Measurements from ENCODE around the gene MYLK. TPM values are rescaled to one million over a fixed set of nuclear protein-coding genes. Genes with fewer than 3 reads are reported as not detected.

MYLK gene
- polyA plus RNA-seq, 1 donor (not counting 4 experiments of a cell fraction or from before 2014, with no cell fraction given), result 7.8 TPM

- Histone ChIP-seq H3K4me3 (ENCODE audit: control insufficient read depth in 2 of 3, extremely low read depth in 1 of 3, insufficient read depth in 2 of 3, low read depth in 1 of 3, low read length in 3 of 3) (no peak overlapping the region), H3K4me1 (ENCODE audit: control insufficient read depth, extremely low read depth, insufficient read depth, low read length) (no peaks in the 10 kb centered on the region), H3K27ac (ENCODE audit: control insufficient read depth, insufficient read depth, low read length) (no peak overlapping the region), H4K20me1 (ENCODE audit: control insufficient read depth, extremely low read depth, insufficient read depth, low read length) (no peaks in the 10 kb centered on the region), H3K9me1 (ENCODE audit: control insufficient read depth, extremely low read depth, insufficient read depth, low read length) (no peaks in the 10 kb centered on the region), H2AFZ (ENCODE audit: control insufficient read depth, low read length) (no peak overlapping the region), H3K79me2 (ENCODE audit: control insufficient read depth, insufficient read depth, low read length) (no peaks in the 10 kb centered on the region), H3K9me3 (ENCODE audit: control insufficient read depth, low read depth, low read length) (no peaks in the 10 kb centered on the region), H3K36me3 (ENCODE audit: control insufficient read depth in 2 of 2, extremely low read depth in 1 of 2, insufficient read depth in 2 of 2, low read length in 2 of 2) (no peaks in the 10 kb centered on the region), H3K27me3 (ENCODE audit: control insufficient read depth, extremely low read depth, insufficient read depth, low read length) (peaks cover 22% of the 10 kb centered on the region), H3K9ac (ENCODE audit: control insufficient read depth, extremely low read depth, insufficient read depth, low read length) (no peak overlapping the region), H3K4me2 (ENCODE audit: control insufficient read depth, extremely low read depth, insufficient read depth, low read depth, low read length) (no peak overlapping the region)
- TF ChIP-seq CTCF (optimal IDR thresholded peaks at IDR 0.05 in 1 of 3, IDR thresholded peaks at IDR 0.05 in 1 of 3, conservative IDR thresholded peaks at IDR 0.05 in 1 of 3; ENCODE audit: extremely low read depth in 1 of 3, insufficient read depth in 2 of 3, low read length in 3 of 3) (no peak), EZH2 (IDR thresholded peaks at IDR 0.05; ENCODE audit: low read length) (no peak)
- no peak for DNase-seq (ENCODE audit: low read depth, low spot score)
- FAIRE-seq, result no peak
- dilution Hi-C loops (cut with MboI; ENCODE audit: extremely low pct_ligation_motif_present, low sequenced_read_pairs), result no loop called here
These were observed 188.1 kb downstream of the MYLK start for GRCh38 chr3:123695731-123696640.

GRCh38 chr3:123695152-123695551, 189.0 kb downstream of the MYLK start:
- Histone ChIP-seq H3K4me1 (ENCODE audit: control insufficient read depth, extremely low read depth, insufficient read depth, low read length) (no peaks in the 10 kb centered on the region), H3K27ac (ENCODE audit: control insufficient read depth, insufficient read depth, low read length) (no peak overlapping the region), H3K27me3 (ENCODE audit: control insufficient read depth, extremely low read depth, insufficient read depth, low read length) (peaks cover 28% of the 10 kb centered on the region), H4K20me1 (ENCODE audit: control insufficient read depth, extremely low read depth, insufficient read depth, low read length) (no peaks in the 10 kb centered on the region), H2AFZ (ENCODE audit: control insufficient read depth, low read length) (no peak overlapping the region), H3K79me2 (ENCODE audit: control insufficient read depth, insufficient read depth, low read length) (no peaks in the 10 kb centered on the region), H3K9ac (ENCODE audit: control insufficient read depth, extremely low read depth, insufficient read depth, low read length) (no peak overlapping the region), H3K4me3 (ENCODE audit: control insufficient read depth in 2 of 3, extremely low read depth in 1 of 3, insufficient read depth in 2 of 3, low read depth in 1 of 3, low read length in 3 of 3) (no peak overlapping the region), H3K36me3 (ENCODE audit: control insufficient read depth in 2 of 2, extremely low read depth in 1 of 2, insufficient read depth in 2 of 2, low read length in 2 of 2) (no peaks in the 10 kb centered on the region), H3K4me2 (ENCODE audit: control insufficient read depth, extremely low read depth, insufficient read depth, low read depth, low read length) (no peak overlapping the region), H3K9me3 (ENCODE audit: control insufficient read depth, low read depth, low read length) (no peaks in the 10 kb centered on the region), H3K9me1 (ENCODE audit: control insufficient read depth, extremely low read depth, insufficient read depth, low read length) (no peaks in the 10 kb centered on the region)
- dilution Hi-C loops (cut with MboI; ENCODE audit: extremely low pct_ligation_motif_present, low sequenced_read_pairs), result no loop called here
- no peak for FAIRE-seq
- no peak for DNase-seq (ENCODE audit: low read depth, low spot score)
- TF ChIP-seq CTCF (optimal IDR thresholded peaks at IDR 0.05 in 1 of 3, IDR thresholded peaks at IDR 0.05 in 1 of 3, conservative IDR thresholded peaks at IDR 0.05 in 1 of 3; ENCODE audit: extremely low read depth in 1 of 3, insufficient read depth in 2 of 3, low read length in 3 of 3), result no peak
- TF ChIP-seq EZH2 (IDR thresholded peaks at IDR 0.05; ENCODE audit: low read length), result no peak

Measured in keratinocyte (primary cell).